Coronary artery (tissue), 2 donors: ENCODE measurements around the gene NAA50.

Experiments
- DNase-seq: peaks from one replicate; pipeline ENCODE4 v3.0.0-alpha.2; 2017; ENCODE audit warnings: low spot score
- H3K27ac ChIP-seq, 2 donors: fragments of 200-600 bp; sonication (generic); one replicate each; pipeline ENCODE4 v1.5.1; 2016 to 2019
- H3K4me3 ChIP-seq: fragments of 200-600 bp; sonication (generic); 2 replicates; pipeline ENCODE4 v1.5.1; 2016; ENCODE audit warnings: mild to moderate bottlenecking, moderate library complexity
- CTCF ChIP-seq: fragments of 200-600 bp; sonication (generic); IDR thresholded peaks from one replicate; pipeline ENCODE4 v1.5.1; 2019; ENCODE audit warnings: antibody characterized with exemption

Gene NAA50

DNA sequence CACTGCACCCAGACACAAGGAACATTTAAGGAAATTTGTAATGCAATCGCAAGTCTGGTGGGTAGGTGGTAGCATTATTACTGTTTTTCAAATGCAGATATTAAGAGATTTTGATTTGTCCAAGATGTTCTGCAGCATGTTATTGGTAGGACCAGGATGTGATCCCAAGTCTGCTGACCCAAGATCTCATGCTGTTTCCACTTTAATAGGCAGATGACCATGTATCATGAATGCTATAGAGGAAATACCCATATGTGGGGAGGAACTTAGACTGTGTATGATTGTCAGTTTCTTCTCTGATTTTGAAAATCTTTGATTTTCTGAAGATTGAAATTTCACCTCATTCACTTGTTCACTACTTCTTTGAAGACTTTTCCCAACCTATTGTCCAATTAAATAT lies 29.5 kb upstream of the NAA50 start:
- DNase-seq, result no peak
- Histone ChIP-seq H3K4me3 (no peak overlapping the region), H3K27ac (no peak overlapping the region)
- no peak for TF ChIP-seq CTCF

- no peak for DNase-seq
- Histone ChIP-seq H3K27ac (no peak overlapping the region), H3K4me3 (no peak overlapping the region)
- no peak for TF ChIP-seq CTCF
These were observed 27.3 kb upstream of the NAA50 start for GRCh38 chr3:113773381-113773780.

DNA sequence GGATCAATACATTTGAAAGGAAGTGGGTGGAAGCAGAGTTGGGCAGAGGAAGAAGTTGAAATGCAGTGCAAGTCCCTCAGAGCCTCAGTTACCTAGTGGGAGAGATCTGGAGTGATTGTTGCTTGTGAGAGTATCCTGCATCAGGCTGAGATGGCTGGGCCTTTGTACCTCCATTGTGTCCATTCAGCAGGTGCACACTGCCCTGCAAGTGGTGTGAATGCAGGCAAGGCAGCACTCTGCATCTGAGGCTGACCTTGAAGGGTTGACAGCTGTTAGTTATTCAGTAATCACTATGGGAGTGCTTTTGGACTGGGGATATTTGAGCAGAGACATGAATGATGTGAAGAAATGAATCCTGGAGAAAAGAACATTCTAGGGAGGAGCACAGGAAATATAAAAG lies 25.9 kb upstream of the NAA50 start:
- DNase-seq, result no peak
- TF ChIP-seq CTCF, result no peak

GRCh38 chr3:113769551-113769950 lies 23.5 kb upstream of the NAA50 start:
- TF ChIP-seq CTCF, result no peak
- DNase-seq, result no peak
- H3K27ac ChIP-seq, result no peak overlapping the region
- H3K4me3 ChIP-seq, result no peak overlapping the region

More for the DNA sequence above, 25.9 kb upstream of the NAA50 start:
- Histone ChIP-seq H3K27ac (no peak overlapping the region), H3K4me3 (no peak overlapping the region)

- no peak for TF ChIP-seq CTCF
- H3K4me3 ChIP-seq, result no peak overlapping the region
These were observed 18.6 kb upstream of the NAA50 start for GRCh38 chr3:113764698-113765097.

GRCh38 chr3:113758389-113759024 lies 12.5 kb upstream of the NAA50 start:
- no peak overlapping the region for H3K27ac ChIP-seq
- no peak for TF ChIP-seq CTCF
- DNase-seq, result no peak

More at GRCh38 chr3:113764698-113765097, 18.6 kb upstream of the NAA50 start:
- H3K27ac ChIP-seq, result no peak overlapping the region
- no peak for DNase-seq

DNA sequence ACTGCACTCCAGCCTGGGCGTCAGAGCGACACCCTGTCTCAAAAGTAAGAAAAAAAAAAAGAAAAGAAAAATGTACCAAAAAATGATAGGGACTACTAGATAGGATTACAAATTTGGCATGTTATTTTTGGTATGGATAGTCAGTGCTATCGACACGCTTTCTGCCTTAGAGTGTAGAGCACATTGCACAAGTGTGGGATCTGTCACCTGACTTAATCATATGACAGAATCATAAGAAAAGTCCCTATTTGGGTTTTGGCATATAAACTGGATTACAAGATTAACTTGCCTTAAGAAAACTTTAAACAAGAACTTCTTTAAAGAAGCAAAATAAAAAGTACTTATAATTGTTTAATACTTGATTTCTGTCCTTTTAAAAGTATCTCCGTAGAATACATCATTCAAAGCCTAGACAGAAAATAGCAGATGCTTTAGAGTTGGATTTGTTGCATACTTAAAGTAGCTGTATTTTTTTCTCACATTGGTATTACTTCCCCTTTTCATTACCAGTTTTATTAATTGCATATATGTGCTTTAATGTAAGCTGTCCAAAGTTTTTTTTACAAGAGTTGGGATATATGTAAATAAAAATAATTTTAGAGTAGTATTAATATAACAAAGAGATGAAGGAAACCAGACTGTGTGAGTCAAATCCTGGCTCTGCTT lies 8.6 kb upstream of the NAA50 start:
- H3K27ac ChIP-seq, result no peak overlapping the region
- no peak for TF ChIP-seq CTCF
- no peak overlapping the region for H3K4me3 ChIP-seq
- no peak for DNase-seq

More at GRCh38 chr3:113758389-113759024, 12.5 kb upstream of the NAA50 start:
- H3K4me3 ChIP-seq, result no peak overlapping the region
